ENCODE data around the gene PDSS1.
"Not testable (repeated sequence)": the region's sequence is repeated elsewhere in the genome, so short reads cannot be mapped to it uniquely, and the experiment has no call there.

Gene PDSS1, protein sequence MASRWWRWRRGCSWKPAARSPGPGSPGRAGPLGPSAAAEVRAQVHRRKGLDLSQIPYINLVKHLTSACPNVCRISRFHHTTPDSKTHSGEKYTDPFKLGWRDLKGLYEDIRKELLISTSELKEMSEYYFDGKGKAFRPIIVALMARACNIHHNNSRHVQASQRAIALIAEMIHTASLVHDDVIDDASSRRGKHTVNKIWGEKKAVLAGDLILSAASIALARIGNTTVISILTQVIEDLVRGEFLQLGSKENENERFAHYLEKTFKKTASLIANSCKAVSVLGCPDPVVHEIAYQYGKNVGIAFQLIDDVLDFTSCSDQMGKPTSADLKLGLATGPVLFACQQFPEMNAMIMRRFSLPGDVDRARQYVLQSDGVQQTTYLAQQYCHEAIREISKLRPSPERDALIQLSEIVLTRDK

GRCh38 chr10:26697163-26697921, at the start of gene PDSS1:
PDSS1 (plus strand) TSS chr10:26697701; CDS start chr10:26697712, 11 bp downstream.
- DNase-seq: peak; percentile 44

- not testable (repeated sequence) for DNase-seq
Observed at GRCh38 chr10:26648245-26648636, 49.3 kb upstream of the PDSS1 start.

DNA sequence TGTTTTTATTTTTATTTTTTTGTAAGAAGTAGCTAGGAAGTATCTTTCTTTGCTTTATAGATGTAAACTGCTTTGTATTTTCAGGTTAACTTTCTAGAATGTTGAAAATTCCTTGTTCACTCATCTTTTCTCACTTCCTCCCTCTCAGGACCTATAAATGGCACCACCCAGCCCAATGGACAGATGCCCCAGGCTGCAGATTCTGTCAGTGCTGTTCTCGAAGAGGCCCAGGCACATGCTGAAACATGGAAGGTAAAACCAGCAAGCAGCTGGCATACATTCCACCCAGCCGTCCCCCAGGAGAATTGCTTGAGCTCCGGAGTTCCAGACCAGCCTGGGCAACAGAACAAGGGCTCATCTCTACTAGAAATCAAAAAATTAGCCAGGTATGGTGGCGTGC, 47.1 kb upstream of the PDSS1 start:
- DNase-seq: no peak

DNA sequence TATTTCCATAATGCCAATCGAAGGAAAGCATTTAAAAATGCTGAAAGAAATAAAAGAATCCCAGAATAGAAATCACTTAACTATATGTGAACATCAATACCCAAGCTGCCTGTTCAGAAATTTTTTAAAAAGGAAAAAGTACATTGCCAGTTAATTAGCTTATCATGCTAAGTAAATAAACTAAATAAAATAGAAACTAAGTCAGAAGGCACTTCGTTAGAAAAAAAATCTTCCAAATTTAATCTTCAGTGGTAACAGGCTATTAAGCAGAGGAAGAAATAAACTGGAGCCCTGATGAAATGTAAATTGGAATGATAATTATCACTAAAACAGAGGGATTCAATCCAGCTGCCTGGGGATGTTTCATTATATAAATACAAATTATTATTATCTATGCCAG, 46.0 kb upstream of the PDSS1 start:
- DNase-seq: not testable (repeated sequence)

DNA sequence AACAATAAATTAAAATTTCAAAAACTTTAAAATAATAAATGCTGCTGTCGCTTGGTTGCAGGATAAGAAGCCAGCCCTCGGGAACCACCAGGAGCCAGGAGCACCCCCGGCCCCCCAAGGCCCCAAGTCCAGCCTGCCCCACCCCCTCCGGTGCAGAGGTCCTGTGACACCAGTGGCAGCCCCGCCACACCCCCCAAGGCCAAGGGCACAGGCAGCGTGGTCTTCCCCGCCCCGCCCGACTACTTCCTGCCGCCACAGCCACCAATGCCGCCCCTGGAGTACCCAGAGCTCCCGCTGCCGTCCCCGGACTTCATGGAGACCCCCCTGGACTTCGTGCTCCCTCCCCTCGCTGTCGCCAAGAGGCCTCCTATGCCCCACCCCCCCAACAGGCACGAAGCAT, 44.5 kb upstream of the PDSS1 start:
- DNase-seq: no peak

DNA sequence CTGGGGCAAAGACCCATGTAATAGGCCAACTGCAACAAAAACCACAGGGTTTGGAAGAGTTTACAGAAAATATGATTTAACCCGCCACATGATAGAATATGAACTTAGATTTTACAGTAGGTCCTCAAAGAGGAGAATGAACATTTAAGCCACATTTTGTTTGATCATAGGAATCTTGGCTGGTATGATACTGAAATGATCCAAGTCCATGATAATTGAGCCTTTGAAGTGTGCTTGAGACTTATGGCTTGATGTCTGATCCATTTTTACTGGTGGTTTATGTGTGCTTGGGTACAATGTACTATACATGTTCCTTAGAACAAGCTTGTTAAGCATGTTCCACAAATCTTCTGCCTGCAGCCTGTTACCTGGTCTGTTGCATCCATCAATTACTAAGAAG, 41.8 kb upstream of the PDSS1 start:
- DNase-seq: no peak

DNA sequence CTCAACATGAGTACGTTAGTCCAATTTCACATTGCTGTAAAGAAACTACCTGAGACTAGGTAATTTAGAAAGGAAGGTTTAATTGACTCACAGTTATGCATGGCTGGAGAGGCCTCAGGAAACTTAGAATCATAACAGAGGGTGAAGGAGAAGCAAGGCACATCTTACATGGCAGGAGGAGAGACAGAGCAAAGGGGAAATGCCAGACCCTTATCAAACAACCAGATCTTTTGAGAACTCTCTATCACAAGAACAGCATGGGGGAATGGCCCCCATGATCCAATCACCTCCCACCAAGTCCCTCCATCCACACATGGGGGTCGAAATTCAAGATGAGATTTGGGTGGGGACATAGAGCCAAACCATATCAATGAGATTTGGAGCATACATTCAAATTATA, 34.6 kb upstream of the PDSS1 start:
- DNase-seq: no peak

DNA sequence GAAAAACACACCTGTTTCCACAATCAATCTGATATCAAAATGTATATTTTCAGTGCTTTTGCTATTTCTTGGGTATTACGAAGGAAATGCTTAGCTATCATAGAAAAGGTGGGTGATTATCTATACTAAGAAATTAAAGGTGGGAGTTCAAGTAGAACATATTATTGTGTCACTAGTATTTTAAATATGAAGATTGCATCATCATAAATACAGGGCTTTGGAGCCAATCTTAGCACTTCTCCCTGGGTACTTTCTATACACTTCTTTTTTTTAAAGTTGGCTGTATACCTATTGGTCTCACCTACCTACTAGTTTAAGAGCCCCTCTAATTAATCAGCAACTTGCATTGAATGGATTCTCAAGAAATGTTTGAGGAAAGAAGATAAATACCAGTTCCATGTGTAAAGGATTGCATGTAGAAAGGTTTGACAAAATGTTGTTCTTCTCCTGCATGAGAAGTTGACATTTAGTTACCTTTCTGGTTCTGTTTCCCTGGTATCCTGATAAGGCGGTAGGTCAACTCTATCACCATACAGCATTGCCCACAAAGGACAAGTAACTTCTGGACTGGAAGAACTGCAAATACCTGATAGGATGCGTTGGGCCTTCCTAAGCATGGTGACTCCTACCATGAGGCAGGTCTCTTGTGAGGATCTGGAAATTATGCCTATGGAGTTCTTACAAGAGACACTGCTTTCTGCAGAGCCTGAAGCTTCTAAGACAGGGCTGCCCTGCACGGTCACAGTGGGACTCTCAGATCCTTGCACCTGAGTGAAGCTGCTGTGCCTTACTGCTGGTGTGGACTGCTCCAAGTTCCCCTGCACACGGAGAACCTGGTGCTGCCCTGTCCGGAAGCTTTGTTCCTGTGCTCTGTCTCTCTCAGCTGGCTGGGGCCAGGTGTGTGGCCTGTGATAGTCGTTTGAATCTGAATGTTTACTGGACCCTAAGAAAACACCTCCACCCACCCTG, 32.1 kb upstream of the PDSS1 start:
- no peak for DNase-seq

DNA sequence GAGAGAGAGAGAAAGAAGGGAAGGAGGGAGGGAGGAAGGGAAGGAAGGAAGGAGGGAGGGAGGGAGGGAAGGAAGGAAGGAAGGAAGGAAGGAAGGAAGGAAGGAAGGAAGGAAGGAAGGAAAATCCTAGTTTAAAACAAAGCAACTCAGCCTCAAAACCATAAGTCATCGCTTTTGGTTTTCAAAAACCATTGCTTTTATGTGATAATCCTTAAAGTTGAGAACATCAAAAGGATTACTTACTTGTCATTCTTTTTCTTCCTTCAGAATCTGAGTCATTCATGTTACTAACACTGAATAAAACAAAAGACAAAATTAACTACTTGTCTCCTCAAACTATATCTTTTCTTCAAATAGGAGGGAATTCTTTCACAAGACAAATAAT, 21.6 kb upstream of the PDSS1 start:
- DNase-seq: no peak

GRCh38 chr10:26679588-26679987, 17.9 kb upstream of the PDSS1 start:
- DNase-seq: no peak

GRCh38 chr10:26681076-26681475, 16.4 kb upstream of the PDSS1 start:
- no peak for DNase-seq

- DNase-seq: not testable (repeated sequence)
Observed at GRCh38 chr10:26681971-26682370, 15.5 kb upstream of the PDSS1 start.

GRCh38 chr10:26682931-26683330, 14.6 kb upstream of the PDSS1 start:
- DNase-seq: no peak

DNA sequence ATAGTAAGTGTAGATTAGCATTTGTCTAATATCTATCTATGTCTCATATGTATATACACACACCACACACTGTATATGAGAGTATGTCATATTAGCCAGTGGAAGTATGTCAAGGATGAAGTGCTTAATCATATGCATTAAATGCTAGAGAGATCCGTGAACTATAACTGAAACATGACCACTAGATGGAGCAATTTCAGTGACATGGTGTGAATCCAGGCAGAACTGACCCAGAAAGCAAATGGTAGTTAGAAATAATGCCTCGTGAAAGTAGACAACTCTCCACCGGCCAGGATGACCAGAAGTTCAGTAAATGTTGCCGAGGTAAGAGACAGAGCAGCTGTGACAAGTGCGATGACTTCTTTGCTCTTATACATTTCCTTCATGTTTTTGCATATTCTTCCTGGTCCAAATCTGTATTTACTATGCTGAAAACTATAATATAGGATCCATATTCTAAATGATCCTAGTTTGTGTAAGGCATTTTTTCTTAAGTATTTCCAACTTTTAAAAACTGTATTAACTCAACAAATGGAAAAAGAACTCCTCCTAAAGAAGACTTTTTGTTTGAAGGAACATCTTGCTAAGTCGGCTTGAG, 12.7 kb upstream of the PDSS1 start:
- DNase-seq: not testable (repeated sequence)

DNA sequence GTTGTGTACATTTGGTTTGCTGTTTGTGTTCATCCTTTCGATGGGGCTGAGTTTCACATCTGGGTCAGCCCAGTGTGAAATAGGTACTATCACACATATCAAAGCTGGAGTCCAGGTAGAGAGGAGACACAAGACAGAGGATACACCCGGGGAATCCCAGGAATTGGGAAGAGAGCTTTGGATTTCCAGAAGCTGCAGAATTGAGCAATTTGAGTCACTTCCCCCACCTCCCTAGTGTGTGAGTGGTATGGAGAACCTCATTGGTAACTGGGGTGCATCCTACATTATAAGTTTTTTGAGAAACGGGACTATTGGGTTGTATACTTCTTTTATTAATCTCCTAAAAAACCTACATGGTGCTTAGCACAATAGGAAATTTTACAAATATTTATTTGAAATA, 12.1 kb upstream of the PDSS1 start:
- DNase-seq: no peak

DNA sequence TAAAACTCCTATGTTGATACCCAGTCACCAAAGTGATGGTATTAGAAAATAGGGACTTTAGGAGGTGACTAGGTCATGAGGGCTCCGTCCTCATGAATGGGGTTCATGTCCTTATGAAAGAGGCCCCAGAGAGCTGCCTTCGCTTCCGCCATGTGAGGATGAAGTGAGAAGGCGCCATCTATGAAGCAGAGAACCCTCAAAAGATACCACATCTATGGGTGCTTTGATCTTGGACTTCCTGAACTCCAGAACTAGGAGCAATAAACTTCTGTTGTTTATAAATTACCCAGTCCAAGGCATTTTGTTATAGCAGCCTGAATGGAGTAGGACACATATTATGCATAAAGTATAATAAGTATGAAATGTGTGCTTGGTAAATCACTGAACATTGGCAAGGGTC, 8.1 kb upstream of the PDSS1 start:
- DNase-seq: no peak

DNA sequence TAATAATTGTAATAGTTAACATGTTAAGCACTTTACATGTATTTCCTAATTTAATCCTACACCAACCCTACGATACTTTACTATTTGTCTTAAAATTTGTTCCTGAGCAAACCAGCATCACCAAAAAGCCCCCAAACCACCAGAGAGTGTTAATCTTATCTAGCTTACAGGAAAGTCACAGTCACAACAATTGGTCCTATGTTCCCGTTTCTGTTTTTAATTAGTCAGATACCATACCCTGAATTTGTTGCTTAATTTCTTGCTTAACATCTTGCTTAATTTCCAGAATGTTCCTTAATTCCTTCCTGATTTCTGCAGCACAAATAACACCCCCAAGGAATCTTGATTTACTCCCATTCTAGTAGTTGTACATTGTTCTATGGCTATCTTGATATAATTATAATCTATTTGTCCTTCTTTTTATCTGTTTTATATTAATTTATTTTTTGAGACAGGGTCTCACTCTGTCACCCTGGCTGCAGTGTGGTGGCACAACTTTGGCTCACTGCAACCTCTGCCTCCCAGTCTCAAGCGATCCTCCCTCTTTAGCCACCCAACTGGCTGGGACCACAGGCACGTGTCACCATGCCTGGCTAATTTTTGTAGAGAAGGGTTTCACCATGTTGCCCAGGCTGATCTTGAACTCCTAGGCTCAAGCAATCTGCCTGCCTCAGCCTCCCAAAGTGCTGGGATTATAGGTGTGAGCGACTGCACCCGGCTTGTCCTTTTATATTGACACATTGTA, 6.6 kb upstream of the PDSS1 start:
- DNase-seq: no peak

DNA sequence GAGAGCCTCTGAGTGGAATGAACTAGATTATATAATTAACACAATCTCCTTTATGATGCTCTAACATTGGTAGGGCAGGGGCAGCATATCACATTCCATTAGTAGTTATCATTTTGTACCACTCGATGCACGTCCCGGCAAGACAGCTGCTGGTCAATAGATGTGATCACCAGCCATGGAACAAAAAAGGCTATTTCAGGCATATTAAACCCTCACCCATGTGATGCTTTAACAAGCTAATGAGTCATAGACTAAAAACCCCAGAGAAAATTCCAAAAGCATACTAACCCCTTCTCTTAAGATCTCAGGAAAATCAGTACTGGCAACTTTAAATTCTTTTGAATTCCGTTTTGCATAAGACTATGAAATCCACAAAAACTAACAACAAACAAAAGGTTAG, 3.0 kb upstream of the PDSS1 start:
- not testable (repeated sequence) for DNase-seq

- no peak for DNase-seq
Observed at GRCh38 chr10:26696786-26697162, 727 bp upstream of the PDSS1 start.

GRCh38 chr10:26697922-26698608, 564 bp downstream of the PDSS1 start:
- DNase-seq: no peak

DNA sequence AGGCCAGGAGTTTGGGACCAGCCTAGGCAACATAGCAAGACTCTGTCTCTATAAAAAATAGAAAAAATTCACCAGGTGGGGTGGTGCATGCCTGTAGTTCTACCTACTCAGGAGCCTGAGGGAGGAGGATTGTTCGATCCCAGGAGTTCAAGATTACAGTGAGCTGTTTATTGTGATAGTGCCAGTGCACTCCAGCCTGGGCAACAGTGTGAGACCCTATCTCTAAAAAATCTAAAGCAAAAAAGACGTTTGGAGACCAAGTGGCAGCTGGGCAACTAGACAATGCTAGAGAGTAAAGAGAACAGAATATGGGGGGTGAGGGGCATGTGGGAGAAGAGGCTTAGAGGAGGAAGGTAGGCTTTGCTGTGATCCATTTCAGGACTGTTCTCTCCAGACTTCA, 1.4 kb downstream of the PDSS1 start:
- no peak for DNase-seq
